Measurements from ENCODE around the gene CDH4.

Gene CDH4

DNA sequence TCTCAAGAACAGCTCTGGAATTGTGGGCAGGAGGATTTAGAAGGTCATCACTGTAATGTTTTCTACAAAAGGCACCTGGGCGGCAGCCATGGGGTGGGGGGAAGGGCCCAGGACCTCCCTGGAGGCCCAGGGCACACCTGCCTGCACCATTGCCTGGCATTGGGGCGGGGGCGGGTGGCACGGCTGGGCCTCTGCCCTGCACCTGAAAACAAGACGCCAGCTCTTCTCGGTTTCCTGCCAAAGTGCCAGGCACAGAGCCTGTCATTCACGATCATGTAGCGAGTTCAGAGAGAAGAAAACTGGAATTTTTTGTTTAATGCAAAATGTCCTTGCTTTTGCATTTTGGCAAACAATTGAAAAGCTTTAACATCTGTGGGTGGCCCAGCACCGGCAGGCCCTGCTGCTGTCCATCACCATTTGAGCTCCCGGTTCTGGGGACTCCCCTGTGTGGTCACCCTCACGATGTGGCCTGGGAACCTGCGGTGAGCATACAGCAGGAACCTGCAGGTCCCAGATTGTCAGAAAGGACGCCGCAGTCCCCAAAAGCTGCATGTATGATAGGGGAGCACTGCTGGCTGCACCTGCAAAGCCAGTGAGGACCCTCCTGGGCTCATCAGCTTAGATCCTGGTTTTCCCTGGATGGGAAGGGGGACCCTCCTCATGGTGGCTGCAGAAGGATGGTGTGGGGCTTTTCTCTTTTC is 262.9 kb downstream of the CDH4 start:
- ChIA-PET POLR2A (no interaction called here), CTCF (no interaction called here)
- TF ChIP-seq, protein P1, sequence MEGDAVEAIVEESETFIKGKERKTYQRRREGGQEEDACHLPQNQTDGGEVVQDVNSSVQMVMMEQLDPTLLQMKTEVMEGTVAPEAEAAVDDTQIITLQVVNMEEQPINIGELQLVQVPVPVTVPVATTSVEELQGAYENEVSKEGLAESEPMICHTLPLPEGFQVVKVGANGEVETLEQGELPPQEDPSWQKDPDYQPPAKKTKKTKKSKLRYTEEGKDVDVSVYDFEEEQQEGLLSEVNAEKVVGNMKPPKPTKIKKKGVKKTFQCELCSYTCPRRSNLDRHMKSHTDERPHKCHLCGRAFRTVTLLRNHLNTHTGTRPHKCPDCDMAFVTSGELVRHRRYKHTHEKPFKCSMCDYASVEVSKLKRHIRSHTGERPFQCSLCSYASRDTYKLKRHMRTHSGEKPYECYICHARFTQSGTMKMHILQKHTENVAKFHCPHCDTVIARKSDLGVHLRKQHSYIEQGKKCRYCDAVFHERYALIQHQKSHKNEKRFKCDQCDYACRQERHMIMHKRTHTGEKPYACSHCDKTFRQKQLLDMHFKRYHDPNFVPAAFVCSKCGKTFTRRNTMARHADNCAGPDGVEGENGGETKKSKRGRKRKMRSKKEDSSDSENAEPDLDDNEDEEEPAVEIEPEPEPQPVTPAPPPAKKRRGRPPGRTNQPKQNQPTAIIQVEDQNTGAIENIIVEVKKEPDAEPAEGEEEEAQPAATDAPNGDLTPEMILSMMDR (IDR thresholded peaks at IDR 0.05; ENCODE audit: control extremely low read depth, extremely low read depth, low read depth, missing control alignments): no peak
- DNase-seq (ENCODE audit: extremely low spot score): no peak

DNA sequence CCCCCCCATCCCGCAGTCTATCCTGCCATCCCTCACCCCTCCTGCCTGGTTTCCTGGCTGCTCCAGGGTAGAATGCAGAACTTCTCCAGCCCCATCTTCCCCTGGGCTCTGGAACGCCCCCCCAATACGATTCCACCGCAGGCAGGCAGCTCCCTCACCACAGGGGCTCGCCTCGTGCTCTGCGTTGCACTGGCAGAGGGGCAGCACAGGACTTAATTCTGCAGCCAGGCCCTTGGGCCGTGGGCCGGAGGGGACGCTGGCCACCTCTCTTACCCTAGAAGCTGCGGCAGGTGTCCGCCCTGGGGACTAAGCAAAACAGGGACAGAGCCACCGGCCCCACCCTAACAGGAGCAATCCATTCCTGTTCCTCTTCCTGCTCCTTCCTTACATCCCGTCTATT is 263.9 kb downstream of the CDH4 start:
- POLR2A ChIA-PET: no interaction called here
- CTCF ChIA-PET: no interaction called here
- TF ChIP-seq, protein P1 (IDR thresholded peaks at IDR 0.05; ENCODE audit: control extremely low read depth, extremely low read depth, low read depth, missing control alignments): no peak
- no peak for DNase-seq (ENCODE audit: extremely low spot score)

DNA sequence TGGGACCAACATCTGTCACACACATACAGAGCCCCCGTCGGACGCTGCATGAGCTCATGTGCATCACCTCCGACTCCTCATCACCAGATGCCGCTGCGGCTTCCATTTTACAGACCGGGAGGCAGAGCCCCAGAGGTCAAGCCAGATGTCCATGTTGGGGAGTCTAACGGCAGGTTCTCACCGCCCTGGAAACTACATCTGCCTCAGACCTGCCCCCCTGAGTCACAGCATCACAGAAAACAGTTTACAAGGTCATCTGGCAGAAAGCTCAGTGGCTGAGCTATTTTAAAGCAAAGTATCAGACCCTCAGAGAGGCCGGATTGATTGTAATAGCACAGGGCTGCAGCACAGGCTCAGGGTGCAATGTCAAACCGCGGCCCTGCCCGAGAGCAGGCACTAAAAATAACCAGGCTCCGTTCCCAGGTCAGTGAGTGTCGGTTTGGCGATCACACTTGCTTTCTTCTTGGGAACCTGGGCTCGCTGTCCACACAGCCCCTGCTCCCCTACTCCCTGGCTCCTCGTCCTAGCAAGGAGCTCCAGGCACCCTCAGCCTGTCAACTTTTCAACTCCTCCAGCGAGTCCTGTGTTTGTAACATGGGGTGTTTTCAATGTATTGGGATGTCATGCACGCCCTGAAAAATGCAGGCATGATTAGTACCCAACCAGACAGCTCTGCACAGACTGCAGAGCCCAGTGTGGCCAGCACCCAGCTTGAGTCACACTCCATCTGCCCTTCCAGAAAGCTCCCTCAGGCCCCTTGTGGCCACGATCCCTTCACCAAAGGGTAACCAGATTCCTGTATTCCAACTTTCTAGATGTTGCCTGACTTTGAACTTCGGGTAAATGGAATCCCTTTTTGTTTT is 264.5 kb downstream of the CDH4 start:
- TF ChIP-seq, protein P1 (IDR thresholded peaks at IDR 0.05; ENCODE audit: control extremely low read depth, extremely low read depth, low read depth, missing control alignments): no peak
- no peak for DNase-seq (ENCODE audit: extremely low spot score)
- ChIA-PET CTCF (no interaction called here), POLR2A (no interaction called here)

DNA sequence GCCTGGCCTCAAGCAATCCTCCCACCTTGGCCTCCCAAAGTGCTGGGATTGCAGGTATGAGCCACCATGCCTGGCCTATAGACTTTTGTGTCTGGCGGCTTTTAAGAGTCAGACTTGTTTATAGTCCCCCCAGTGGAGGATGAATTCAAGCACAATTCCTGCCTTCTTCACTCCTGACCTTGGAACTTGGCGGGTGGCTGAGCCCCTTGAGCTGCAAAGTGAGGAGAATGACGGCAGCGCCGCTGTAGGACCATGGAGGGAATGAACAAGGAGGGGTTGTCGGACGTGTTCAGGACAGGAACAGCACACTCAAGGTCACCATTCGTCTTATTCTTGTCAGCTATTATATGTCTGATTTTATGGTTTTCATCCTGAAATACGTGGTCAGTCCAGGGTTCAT is 265.4 kb downstream of the CDH4 start:
- no peak for DNase-seq (ENCODE audit: extremely low spot score)
- CTCF ChIA-PET: no interaction called here

DNA sequence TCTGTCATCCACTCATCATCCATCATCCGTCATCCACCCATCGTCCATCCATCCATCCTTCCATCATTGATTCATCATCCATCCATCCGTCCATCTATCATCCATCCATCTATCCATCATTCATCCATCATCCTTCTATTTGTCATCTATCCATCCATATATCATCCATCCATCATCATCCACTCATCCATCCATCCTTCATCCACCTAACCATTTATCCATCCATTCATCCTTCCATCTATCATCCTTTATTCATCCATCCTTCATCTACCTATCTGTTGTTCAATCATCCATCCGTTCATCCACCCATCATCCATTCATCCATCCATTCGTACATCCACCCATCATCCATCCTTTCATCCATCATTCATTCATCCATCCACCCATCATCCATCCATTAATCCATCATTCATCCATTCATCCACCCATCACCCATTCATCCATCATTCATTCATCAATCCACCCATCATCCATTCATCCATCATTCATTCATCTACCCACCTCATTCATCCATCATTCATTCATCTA is 266.4 kb downstream of the CDH4 start:
- TF ChIP-seq, protein P1 (IDR thresholded peaks at IDR 0.05; ENCODE audit: control extremely low read depth, extremely low read depth, low read depth, missing control alignments): no peak
- no peak for DNase-seq (ENCODE audit: extremely low spot score)
- ChIA-PET CTCF (no interaction called here), POLR2A (no interaction called here)

More for the DNA sequence above, 265.4 kb downstream of the CDH4 start:
- POLR2A ChIA-PET: no interaction called here
- TF ChIP-seq, protein P1 (IDR thresholded peaks at IDR 0.05; ENCODE audit: control extremely low read depth, extremely low read depth, low read depth, missing control alignments): no peak

DNA sequence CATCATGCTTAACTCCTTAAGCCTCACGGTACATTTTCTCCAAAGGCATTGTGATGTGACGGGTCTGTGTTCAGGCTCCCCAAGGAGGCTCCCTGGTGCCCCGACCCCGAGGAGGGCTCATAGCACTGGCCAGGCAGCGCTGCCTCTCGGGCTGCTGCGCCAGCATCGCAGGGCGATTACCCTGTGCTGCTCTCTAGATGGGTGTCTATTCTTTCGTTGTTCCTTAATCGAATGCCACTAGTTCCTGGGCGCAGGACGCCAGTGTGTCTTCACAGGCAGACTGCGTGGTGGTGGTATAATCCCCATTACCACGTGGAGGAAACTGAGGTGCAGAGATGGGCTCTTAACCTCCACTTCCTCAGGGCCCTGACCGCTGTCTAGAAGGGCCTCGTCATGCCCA is 267.4 kb downstream of the CDH4 start:
- POLR2A ChIA-PET: no interaction called here

More for the DNA sequence above, 267.4 kb downstream of the CDH4 start:
- CTCF ChIA-PET: no interaction called here
- no peak for DNase-seq (ENCODE audit: extremely low spot score)
- TF ChIP-seq, protein P1 (IDR thresholded peaks at IDR 0.05; ENCODE audit: control extremely low read depth, extremely low read depth, low read depth, missing control alignments): no peak
